ENCODE measurements around the gene SGSM2. TPM values are rescaled to one million over a fixed set of nuclear protein-coding genes. Genes with fewer than 3 reads are reported as not detected.
"Not testable (repeated sequence)": the region's sequence is repeated elsewhere in the genome, so short reads cannot be mapped to it uniquely, and the experiment has no call there.

The SGSM2 gene
- 113 TPM for total RNA-seq

- DNase-seq (ENCODE audit: low spot score), result peak; percentile 64
These were observed at the start of gene SGSM2 for GRCh38 chr17:2336852-2337543. Gene SGSM2 (plus strand): TSS chr17:2337501. CDS start chr17:2337689, 188 bp downstream.

GRCh38 chr17:2289878-2290478 is 47.3 kb upstream of the SGSM2 start:
- no peak for DNase-seq (ENCODE audit: low spot score)

DNA sequence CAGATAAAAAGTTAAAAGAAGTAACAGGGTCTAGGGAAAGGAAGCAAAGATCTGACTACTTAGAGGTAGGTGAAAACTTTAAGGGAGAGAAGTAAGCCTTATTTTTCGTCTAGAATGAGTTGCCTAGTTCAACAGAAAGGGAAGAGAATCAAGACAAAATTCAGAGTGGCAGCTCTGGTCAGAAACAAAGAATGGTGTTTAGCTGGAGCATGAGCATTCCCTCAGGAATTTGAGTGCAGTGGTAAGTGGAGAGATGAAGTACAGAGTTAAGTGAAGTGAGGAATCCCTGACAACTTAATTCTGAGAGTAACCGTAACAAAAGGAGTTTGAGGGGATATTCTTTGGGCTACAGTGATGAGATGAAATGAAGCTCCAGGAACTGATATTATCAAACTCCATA is 45.2 kb upstream of the SGSM2 start:
- DNase-seq (ENCODE audit: low spot score), result no peak

DNA sequence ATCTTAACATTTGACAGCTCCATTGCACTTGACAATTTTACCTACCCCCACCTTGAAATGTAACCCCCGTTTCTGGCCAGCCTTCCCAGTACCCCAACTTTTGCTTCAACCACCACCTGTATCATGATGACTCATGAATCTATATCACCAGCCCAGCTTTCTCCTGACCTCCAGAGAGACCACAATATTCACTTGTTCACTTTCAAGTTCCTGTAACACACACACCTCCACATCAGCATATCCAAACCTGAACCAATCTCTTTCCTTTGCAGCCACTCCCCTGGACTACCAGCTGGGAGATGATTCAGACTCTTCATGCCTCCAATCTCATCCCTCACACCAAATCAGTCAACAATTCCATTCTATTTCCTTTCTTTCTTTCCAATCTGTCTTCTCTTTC is 41.7 kb upstream of the SGSM2 start:
- DNase-seq (ENCODE audit: low spot score), result no peak

GRCh38 chr17:2297023-2297422 is 40.3 kb upstream of the SGSM2 start:
- no peak for DNase-seq (ENCODE audit: low spot score)

GRCh38 chr17:2299136-2299535 is 38.2 kb upstream of the SGSM2 start:
- no peak for DNase-seq (ENCODE audit: low spot score)

DNA sequence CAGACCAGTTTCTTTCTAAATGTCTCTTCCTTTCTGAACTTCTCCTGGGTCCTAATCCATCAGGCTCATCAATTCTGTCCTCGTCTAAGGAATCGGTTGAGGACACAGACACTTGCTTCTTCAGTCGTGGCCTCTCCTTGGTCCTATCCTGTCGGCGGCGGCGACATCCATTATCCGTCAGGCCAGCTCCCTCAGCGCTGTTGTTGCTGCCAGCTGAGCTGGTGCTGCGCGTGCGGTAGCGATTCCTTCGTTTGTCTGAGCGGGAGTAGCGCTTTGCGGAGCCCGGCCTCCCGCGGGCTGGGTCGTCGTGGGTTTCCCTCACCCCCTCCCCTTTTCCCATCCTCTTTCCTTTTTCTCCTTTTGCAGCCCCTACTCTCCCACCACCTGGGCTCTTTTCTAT is 37.5 kb upstream of the SGSM2 start:
- DNase-seq (ENCODE audit: low spot score), result no peak

DNA sequence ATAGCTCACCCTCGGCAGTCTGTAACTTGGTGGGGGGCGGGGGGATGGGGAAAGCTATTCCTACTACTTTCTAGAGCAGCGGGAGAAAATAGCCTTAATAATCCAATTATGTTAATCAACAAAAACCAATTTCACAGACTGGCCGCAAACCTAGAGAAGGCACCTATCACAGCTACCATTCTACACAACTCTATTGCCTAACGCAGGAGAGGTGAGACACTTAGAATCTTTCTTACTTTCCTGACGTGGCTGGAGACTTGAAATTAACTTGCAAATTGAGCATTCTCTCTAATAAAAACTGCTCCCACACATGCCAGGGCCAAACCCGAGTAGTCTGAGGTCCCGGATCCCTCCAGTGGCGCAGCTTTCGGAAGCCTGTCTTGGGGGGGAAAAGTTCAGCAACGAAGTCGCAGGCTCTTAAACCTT is 34.5 kb upstream of the SGSM2 start:
- no peak for DNase-seq (ENCODE audit: low spot score)

DNA sequence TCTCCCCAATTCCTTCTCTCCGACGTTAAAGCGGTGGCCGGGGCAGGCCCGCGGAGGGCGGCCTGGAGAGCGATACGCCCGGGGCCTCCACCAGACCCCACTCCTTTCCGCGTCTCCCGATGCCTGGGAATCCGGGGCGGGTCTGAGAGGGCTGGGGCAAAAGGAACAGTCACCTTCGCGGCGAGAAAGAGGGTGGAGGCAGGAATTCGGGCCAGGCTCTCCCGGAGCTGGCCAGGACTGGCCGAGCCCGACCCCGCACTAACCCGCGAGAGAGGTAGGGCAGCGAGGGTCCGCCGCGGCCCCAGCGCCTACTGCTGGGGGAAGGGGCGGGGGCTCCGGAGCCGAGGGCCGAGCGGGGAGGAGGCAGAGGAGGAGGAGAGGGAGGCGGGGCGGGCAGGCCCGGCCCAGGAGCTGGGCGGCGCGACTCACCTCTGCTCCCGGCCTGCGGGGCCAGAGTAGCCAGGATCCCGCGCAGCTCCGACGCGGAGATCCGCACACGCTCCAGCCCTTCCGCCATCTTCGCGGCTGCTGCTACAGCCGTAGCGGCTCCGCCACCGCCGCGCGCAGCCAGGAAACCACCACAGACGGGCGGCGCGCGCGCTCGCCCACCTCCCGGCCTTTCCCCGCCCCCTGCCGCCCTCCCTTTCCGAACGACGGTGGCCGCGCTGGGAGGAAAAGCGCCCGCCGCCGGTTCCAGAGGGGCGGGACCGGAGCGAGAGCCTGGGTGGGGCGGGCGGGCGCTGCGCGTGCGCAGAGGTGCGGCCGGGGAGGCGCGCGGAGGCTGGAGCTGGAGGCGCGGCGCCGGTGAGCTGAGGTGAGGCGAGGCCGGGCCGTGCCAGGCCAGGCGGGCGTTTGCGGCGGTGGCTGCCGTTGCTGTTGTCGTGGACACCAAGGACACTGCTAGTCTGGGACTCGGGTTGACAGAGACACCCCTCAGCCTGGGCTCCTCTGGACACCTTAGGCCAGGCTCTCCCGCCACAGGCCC is 33.8 kb upstream of the SGSM2 start, which contains the start of the genes SMG6 and SRR:
Gene SMG6, minus strand, starts transcription at position 582 of the 985 bp plus-strand sequence. Its CDS starts 65 bp downstream, at position 517.
Gene SRR, plus strand, starts transcription at position 747 of the 985 bp plus-strand sequence. CDS start 11,611 bp downstream, outside the sequence.
- peak; percentile 93 for DNase-seq (ENCODE audit: low spot score)

- DNase-seq (ENCODE audit: low spot score), result no peak
These were observed 32.4 kb upstream of the SGSM2 start for GRCh38 chr17:2304931-2305330.

GRCh38 chr17:2309338-2310154 is 27.8 kb upstream of the SGSM2 start:
- no peak for DNase-seq (ENCODE audit: low spot score)

DNA sequence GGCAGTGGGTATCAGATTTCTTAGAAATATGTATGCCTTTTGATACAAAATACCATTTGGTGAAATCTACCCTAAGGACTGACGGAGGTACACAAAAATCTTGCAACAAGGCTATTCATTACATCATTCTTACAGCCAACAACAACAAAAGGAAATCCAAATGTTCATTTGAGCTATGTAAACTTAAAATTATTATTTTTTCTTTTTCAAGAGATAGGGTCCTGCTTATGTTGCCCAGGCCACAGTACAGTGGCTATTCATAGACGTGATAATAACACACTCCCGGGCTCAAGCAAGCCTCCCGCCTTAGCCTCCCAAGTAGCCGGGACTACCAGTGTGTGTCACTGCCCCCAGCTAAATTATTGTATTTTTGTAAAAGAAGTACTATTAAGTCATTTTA is 24.6 kb upstream of the SGSM2 start:
- no peak for DNase-seq (ENCODE audit: low spot score)

DNA sequence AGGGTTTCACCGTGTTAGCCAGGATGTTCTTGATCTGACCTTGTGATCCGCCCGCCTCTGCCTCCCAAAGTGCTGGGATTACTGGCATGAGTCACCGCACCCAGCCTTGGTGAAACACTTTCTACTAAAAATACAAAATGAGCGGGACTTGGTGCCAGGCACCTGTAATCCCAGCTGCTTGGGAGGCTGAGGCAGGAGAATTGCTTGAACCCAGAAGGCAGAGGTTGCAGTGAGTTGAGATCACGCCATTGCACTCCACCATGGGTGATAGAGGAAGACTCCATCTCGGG is 20.4 kb upstream of the SGSM2 start:
- not testable (repeated sequence) for DNase-seq (ENCODE audit: low spot score)

- no peak for DNase-seq (ENCODE audit: low spot score)
These were observed 19.5 kb upstream of the SGSM2 start for GRCh38 chr17:2317796-2318195.

DNA sequence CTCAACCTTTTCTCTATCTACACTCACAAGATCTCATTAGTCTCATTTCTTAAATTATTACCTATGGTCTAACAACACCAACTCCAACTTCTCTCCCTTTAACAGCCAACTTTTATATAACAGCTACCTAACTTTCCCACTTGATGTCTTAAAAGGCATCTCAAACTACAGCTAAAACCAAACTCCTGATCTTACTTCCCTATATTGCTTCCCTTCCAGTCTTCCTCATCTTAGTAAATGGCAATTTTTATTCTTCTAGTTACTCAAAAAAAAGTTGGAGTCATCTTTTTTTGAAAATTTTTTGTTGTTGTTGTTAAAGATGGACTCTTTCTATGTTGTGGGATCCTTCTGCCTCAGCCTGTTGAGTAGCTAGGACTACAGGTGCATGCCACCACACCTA is 18.2 kb upstream of the SGSM2 start:
- DNase-seq (ENCODE audit: low spot score), result no peak

- DNase-seq (ENCODE audit: low spot score), result no peak
These were observed 15.9 kb upstream of the SGSM2 start for GRCh38 chr17:2321399-2321798.

GRCh38 chr17:2323629-2324314 is 13.5 kb upstream of the SGSM2 start:
- DNase-seq (ENCODE audit: low spot score), result no peak

GRCh38 chr17:2331303-2331702 is 6.0 kb upstream of the SGSM2 start:
- no peak for DNase-seq (ENCODE audit: low spot score)

DNA sequence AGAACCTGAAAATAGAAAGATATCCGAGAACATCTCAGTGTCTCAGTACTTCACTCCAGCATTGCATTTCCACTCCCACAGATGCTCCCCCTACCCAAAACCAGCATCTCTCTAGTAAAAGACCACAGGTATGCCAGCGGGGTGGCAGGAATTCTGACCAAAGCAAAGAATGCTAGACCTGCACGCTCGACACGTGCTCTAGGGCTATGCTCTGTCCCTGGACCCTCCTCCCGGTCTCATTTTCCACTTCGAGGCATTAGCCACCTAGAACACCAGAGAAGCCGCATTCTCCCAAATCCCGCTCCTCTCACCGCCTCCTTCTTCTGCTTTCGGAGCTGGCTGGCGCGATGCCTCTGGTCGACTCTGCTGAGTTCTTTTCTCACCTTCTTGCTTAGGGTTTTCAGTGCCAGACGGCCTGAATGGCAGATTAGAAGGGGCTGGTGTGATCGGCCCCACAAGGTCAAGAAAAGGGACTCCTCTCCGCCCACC is 1.5 kb upstream of the SGSM2 start:
- DNase-seq (ENCODE audit: low spot score), result no peak

DNA sequence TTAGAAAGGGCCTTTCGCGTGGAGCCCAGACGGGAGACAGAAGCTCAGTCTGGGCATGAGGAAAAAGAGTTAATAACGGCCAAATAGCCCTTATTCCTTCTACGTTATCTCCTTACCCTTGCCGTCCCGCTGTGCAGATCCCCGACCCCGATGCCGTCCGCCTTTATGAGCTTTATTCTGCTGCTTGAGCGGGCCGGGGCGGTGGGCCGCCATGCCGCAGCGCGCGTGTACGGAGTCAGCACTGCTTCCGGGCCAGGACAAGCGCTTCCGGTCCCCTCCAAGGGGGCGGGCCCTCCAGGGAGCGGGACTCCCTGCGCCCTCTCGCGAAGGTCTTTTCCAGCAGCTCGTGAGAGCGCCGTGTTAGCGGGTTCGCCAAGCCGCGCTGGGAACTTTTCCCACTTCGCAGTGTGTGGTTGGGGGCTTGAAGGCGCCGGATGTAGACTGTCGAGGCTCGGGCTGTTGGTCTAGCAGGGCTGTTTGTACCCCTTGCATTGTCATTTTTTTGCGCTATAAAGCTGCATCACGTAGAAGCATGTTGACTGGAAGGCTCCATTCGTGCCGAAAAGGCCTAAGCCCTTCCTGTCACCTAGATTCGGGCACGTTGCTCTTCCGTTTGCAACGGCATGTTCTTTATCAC is 968 bp upstream of the SGSM2 start, which contains the start of gene TSR1:
Gene TSR1, minus strand, starts transcription at position 243 of the 637 bp plus-strand sequence. Its CDS starts 30 bp downstream, at position 213.
- peak; percentile 93 for DNase-seq (ENCODE audit: low spot score)
